Sigmoid colon (tissue), 3 donors: Measurements from ENCODE around the gene KLRG1.

Experiments used
- CTCF ChIP-seq, 4 experiments: fragments of 450-650 bp in 3 of 4; fragments of 200-600 bp in 1 of 4; IDR thresholded peaks; one replicate each; pipeline ENCODE4 v1.5.1; 2016 to 2019; ENCODE audit warnings: antibody characterized with exemption in 4 of 4, mild to moderate bottlenecking in 3 of 4, moderate library complexity in 2 of 4
- POLR2A ChIP-seq, 2 donors: fragments of 450-650 bp; IDR thresholded peaks; one replicate each; pipeline ENCODE4 v1.6.1; 2016; ENCODE audit warnings: antibody characterized with exemption in 2 of 2, mild to moderate bottlenecking in 2 of 2, moderate library complexity in 2 of 2

GRCh38 chr12:9034095-9034494 is 44.7 kb downstream of the KLRG1 start:
- TF ChIP-seq CTCF (IDR thresholded peaks at IDR 0.05) (no peak), POLR2A (IDR thresholded peaks at IDR 0.05) (no peak)
